Measurements from ENCODE around the gene THAP3. TPM values are rescaled to one million over a fixed set of nuclear protein-coding genes. Genes with fewer than 3 reads are reported as not detected.
A peak's percentile ranks its signal among the peaks of the same experiment; 100 is the strongest.

THAP3 gene
- total and polyA plus RNA-seq, 9 of the 15 experiments (the other 6 are each of a cell fraction or from before 2014, with no cell fraction given) = 1.9 to 31.2 (median 18.2) TPM

- TF ChIP-seq ATF4 (CRISPR knock-in tag; IDR thresholded peaks at IDR 0.05) (no peak), BCL6 (CRISPR knock-in tag; IDR thresholded peaks at IDR 0.05) (no peak), SMARCC2 (IDR thresholded peaks at IDR 0.05; ENCODE audit: low read depth) (no peak; the same call in 1 of the 2 replicates), TBL1XR1 (IDR thresholded peaks at IDR 0.05; ENCODE audit: low read length in 2 of 2) (peak in 1 of 2 experiments; percentile 55; a peak in 2 of 4 replicates), TRIM24 (IDR thresholded peaks at IDR 0.05) (no peak), XRCC3 (IDR thresholded peaks at IDR 0.05) (no peak), CBX2 (IDR thresholded peaks at IDR 0.05; ENCODE audit: insufficient read depth, low read length, poor library complexity, severe bottlenecking) (no peak), NR4A1 (CRISPR knock-in tag; IDR thresholded peaks at IDR 0.05) (no peak), NR4A1 (tag; IDR thresholded peaks at IDR 0.05) (no peak), IRF2 (CRISPR knock-in tag; IDR thresholded peaks at IDR 0.05) (no peak)
- TF ChIP-seq, protein P1, sequence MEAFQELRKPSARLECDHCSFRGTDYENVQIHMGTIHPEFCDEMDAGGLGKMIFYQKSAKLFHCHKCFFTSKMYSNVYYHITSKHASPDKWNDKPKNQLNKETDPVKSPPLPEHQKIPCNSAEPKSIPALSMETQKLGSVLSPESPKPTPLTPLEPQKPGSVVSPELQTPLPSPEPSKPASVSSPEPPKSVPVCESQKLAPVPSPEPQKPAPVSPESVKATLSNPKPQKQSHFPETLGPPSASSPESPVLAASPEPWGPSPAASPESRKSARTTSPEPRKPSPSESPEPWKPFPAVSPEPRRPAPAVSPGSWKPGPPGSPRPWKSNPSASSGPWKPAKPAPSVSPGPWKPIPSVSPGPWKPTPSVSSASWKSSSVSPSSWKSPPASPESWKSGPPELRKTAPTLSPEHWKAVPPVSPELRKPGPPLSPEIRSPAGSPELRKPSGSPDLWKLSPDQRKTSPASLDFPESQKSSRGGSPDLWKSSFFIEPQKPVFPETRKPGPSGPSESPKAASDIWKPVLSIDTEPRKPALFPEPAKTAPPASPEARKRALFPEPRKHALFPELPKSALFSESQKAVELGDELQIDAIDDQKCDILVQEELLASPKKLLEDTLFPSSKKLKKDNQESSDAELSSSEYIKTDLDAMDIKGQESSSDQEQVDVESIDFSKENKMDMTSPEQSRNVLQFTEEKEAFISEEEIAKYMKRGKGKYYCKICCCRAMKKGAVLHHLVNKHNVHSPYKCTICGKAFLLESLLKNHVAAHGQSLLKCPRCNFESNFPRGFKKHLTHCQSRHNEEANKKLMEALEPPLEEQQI (IDR thresholded peaks at IDR 0.05) = no peak
- TF ChIP-seq, protein P2, sequence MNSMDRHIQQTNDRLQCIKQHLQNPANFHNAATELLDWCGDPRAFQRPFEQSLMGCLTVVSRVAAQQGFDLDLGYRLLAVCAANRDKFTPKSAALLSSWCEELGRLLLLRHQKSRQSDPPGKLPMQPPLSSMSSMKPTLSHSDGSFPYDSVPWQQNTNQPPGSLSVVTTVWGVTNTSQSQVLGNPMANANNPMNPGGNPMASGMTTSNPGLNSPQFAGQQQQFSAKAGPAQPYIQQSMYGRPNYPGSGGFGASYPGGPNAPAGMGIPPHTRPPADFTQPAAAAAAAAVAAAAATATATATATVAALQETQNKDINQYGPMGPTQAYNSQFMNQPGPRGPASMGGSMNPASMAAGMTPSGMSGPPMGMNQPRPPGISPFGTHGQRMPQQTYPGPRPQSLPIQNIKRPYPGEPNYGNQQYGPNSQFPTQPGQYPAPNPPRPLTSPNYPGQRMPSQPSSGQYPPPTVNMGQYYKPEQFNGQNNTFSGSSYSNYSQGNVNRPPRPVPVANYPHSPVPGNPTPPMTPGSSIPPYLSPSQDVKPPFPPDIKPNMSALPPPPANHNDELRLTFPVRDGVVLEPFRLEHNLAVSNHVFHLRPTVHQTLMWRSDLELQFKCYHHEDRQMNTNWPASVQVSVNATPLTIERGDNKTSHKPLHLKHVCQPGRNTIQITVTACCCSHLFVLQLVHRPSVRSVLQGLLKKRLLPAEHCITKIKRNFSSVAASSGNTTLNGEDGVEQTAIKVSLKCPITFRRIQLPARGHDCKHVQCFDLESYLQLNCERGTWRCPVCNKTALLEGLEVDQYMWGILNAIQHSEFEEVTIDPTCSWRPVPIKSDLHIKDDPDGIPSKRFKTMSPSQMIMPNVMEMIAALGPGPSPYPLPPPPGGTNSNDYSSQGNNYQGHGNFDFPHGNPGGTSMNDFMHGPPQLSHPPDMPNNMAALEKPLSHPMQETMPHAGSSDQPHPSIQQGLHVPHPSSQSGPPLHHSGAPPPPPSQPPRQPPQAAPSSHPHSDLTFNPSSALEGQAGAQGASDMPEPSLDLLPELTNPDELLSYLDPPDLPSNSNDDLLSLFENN (IDR thresholded peaks at IDR 0.05; ENCODE audit: low read depth in 2 of 2, low read length in 2 of 2) = no peak; a peak in 1 of 4 replicates
- TF ChIP-seq, protein P3, sequence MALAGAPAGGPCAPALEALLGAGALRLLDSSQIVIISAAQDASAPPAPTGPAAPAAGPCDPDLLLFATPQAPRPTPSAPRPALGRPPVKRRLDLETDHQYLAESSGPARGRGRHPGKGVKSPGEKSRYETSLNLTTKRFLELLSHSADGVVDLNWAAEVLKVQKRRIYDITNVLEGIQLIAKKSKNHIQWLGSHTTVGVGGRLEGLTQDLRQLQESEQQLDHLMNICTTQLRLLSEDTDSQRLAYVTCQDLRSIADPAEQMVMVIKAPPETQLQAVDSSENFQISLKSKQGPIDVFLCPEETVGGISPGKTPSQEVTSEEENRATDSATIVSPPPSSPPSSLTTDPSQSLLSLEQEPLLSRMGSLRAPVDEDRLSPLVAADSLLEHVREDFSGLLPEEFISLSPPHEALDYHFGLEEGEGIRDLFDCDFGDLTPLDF (CRISPR knock-in tag; IDR thresholded peaks at IDR 0.05) = no peak
- TF ChIP-seq, protein P4, sequence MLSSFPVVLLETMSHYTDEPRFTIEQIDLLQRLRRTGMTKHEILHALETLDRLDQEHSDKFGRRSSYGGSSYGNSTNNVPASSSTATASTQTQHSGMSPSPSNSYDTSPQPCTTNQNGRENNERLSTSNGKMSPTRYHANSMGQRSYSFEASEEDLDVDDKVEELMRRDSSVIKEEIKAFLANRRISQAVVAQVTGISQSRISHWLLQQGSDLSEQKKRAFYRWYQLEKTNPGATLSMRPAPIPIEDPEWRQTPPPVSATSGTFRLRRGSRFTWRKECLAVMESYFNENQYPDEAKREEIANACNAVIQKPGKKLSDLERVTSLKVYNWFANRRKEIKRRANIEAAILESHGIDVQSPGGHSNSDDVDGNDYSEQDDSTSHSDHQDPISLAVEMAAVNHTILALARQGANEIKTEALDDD (IDR thresholded peaks at IDR 0.05) = no peak
- TF ChIP-seq, protein P5, sequence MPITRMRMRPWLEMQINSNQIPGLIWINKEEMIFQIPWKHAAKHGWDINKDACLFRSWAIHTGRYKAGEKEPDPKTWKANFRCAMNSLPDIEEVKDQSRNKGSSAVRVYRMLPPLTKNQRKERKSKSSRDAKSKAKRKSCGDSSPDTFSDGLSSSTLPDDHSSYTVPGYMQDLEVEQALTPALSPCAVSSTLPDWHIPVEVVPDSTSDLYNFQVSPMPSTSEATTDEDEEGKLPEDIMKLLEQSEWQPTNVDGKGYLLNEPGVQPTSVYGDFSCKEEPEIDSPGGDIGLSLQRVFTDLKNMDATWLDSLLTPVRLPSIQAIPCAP (CRISPR knock-in tag; IDR thresholded peaks at IDR 0.05; ENCODE audit: borderline replicate concordance) = no peak
Observed at GRCh38 chr1:6601049-6601922, 23.4 kb upstream of the THAP3 start (continued).

Measured in K562 (cell line).